HUES64 (cell line): ENCODE measurements around the gene VEZT.

Experiments used
- H3K27ac ChIP-seq: 2 replicates; pipeline ENCODE4 v1.7.0; 2013; ENCODE audit warnings: low read depth, low read length, inconsistent platforms
- H3K27me3 ChIP-seq: 2 replicates; pipeline ENCODE4 v1.6.1; 2013; ENCODE audit warnings: mild to moderate bottlenecking, low read length; ENCODE audit not compliant: insufficient read depth
- H3K36me3 ChIP-seq: 2 replicates; pipeline ENCODE4 v1.6.1; 2013; ENCODE audit warnings: mild to moderate bottlenecking, low read length; ENCODE audit not compliant: insufficient read depth
- H3K4me1 ChIP-seq: 2 replicates; pipeline ENCODE4 v1.6.1; 2013; ENCODE audit warnings: mild to moderate bottlenecking, low read length, moderate library complexity; ENCODE audit not compliant: insufficient read depth
- H3K4me3 ChIP-seq: 2 replicates; pipeline ENCODE4 v1.5.1; 2013; ENCODE audit warnings: mild to moderate bottlenecking, low read length, moderate library complexity
- H3K9ac ChIP-seq: 2 replicates; pipeline ENCODE4 v1.6.1; 2013; ENCODE audit warnings: mild to moderate bottlenecking, low read depth, low read length
- H3K9me3 ChIP-seq: 2 replicates; pipeline ENCODE4 v1.6.1; 2013; ENCODE audit warnings: low read depth, low read length; ENCODE audit not compliant: insufficient read depth
- WGBS: fragments of 150-250, 120-280 bp; methylation state at CpG from one replicate; pipeline ENCODE4 v1.1.7; 2013; ENCODE audit warnings: missing lambda C conversion rate; 5-methylcytosine and 5-hydroxymethylcytosine counted together

VEZT gene

DNA sequence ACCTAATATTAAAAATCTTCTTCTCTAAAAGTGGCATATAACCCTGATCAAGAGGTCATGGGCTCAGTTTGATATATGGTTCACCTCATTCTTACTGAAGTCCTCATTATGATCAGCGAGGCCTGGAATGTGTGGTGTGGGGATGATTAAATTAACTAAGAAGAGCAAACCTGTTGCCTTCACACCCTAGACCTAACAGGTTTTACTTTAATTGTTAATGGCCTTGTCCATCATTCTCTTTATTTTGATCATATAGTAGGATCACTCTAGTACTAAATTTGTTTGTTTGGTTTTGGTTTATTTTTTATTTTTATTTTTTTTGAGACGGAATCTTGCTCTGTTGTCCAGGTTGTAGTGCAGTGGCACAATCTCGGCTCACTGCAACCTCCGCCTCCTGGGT is 43.5 kb downstream of the VEZT start:
- Histone ChIP-seq H3K9me3 (no peaks in the 10 kb centered on the region), H3K9ac (no peak overlapping the region), H3K27me3 (no peaks in the 10 kb centered on the region), H3K27ac (no peak overlapping the region), H3K36me3 (peaks cover 72% of the 10 kb centered on the region), H3K4me1 (peaks cover 21% of the 10 kb centered on the region), H3K4me3 (no peak overlapping the region)
- 98% methylated on average over 4 of the region's 4 CpGs for WGBS

GRCh38 chr12:95262808-95263207 is 45.2 kb downstream of the VEZT start:
- no peaks in the 10 kb centered on the region for H3K27me3 ChIP-seq
- no peak overlapping the region for H3K27ac ChIP-seq
- H3K9me3 ChIP-seq, result no peaks in the 10 kb centered on the region
- no peak overlapping the region for H3K9ac ChIP-seq
- peaks cover 5% of the 10 kb centered on the region; the same call in 1 of the 2 replicates for H3K4me1 ChIP-seq
- 100% methylated on average over 2 of the region's 3 CpGs for WGBS
- H3K36me3 ChIP-seq, result peaks cover 79% of the 10 kb centered on the region
- H3K4me3 ChIP-seq, result no peak overlapping the region

DNA sequence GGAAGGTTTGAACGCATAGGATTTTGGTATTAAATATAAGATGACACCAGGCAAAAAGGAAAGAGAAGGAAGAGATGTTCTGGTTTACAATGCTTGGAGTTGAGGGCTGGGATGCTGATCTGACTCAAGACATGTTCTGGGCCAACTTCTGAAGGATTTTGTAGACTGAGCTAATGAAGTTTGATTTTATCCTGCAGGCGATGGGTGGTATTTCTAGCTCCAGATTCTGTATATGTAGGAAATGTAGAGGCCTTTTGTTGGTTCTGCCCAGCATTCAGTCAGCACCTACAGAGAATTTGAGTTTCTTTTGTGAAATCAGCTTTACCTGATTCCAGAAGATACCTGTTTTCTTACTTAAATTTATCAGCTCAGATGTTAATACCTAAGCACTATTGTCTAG is 48.2 kb downstream of the VEZT start:
- Histone ChIP-seq H3K27me3 (no peaks in the 10 kb centered on the region), H3K36me3 (peaks cover 80% of the 10 kb centered on the region), H3K27ac (no peak overlapping the region), H3K4me3 (no peak overlapping the region), H3K4me1 (no peaks in the 10 kb centered on the region), H3K9me3 (no peaks in the 10 kb centered on the region), H3K9ac (no peak overlapping the region)
- 95% methylated on average over 2 of the region's 2 CpGs for WGBS

DNA sequence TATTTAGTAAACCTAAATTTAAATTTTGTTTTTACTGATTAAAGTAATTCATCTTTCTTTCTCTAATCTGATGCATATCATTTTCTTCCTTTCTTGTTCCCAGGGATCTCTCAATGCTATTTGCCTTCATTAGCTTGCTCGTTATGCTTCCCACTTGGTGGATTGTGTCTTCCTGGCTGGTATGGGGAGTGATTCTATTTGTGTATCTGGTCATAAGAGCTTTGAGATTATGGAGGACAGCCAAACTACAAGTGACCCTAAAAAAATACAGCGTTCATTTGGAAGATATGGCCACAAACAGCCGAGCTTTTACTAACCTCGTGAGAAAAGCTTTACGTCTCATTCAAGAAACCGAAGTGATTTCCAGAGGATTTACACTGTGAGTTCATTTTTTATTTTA is 48.6 kb downstream of the VEZT start:
- H3K27me3 ChIP-seq, result no peaks in the 10 kb centered on the region
- H3K9me3 ChIP-seq, result no peaks in the 10 kb centered on the region
- H3K4me1 ChIP-seq, result no peaks in the 10 kb centered on the region
- peaks cover 85% of the 10 kb centered on the region for H3K36me3 ChIP-seq
- H3K27ac ChIP-seq, result no peak overlapping the region
- no peak overlapping the region for H3K9ac ChIP-seq
- no peak overlapping the region for H3K4me3 ChIP-seq
- WGBS, result 96% methylated on average over 6 of the region's 6 CpGs

DNA sequence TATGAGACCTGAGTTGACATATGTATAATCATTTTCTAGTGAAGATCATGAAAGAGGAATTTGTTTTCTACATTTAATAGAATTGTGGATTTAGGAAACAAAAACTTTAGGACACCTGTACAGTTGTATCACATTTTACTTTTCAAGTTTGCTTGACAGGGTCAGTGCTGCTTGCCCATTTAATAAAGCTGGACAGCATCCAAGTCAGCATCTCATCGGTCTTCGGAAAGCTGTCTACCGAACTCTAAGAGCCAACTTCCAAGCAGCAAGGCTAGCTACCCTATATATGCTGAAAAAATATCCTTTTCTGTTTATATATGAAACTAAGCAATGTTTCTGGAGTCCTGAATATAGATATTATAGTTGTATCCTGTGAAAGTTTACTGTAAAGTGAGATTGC is 52.3 kb downstream of the VEZT start:
- peaks cover 91% of the 10 kb centered on the region for H3K36me3 ChIP-seq

GRCh38 chr12:95271465-95271864 is 53.9 kb downstream of the VEZT start:
- H3K36me3 ChIP-seq, result peaks cover 94% of the 10 kb centered on the region
- no peak overlapping the region for H3K4me3 ChIP-seq
- WGBS, result 97% methylated on average over 2 of the region's 2 CpGs

More for the DNA sequence above, 52.3 kb downstream of the VEZT start:
- Histone ChIP-seq H3K9me3 (no peaks in the 10 kb centered on the region), H3K4me1 (no peaks in the 10 kb centered on the region), H3K9ac (no peak overlapping the region), H3K27ac (no peak overlapping the region), H3K4me3 (no peak overlapping the region), H3K27me3 (no peaks in the 10 kb centered on the region)
- WGBS, result 92% methylated on average over 3 of the region's 3 CpGs

DNA sequence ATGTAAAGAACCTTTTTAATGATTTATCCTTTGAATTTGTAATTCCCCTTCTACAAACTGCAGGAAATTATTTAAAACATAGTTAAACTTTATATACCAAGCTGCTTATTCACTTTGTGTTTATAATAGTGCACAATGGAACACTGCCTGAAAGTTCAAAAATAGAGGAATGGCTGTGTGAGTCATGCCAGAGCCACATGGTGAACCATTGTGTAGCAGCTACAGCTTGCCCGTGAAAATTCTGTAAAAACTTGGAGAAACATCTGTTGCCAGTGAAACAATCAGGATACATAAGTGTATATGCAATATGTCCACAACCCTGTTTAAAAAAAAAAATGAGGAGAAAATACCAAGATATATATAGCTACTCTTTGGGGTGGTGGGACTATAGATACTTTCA is 59.5 kb downstream of the VEZT start:
- Histone ChIP-seq H3K4me1 (no peaks in the 10 kb centered on the region), H3K4me3 (no peak overlapping the region), H3K27ac (no peak overlapping the region), H3K9me3 (no peaks in the 10 kb centered on the region), H3K36me3 (peaks cover 93% of the 10 kb centered on the region), H3K9ac (no peak overlapping the region), H3K27me3 (no peaks in the 10 kb centered on the region)
- WGBS, result 95% methylated on average over 1 of the region's 1 CpG

More at GRCh38 chr12:95271465-95271864, 53.9 kb downstream of the VEZT start:
- H3K27ac ChIP-seq, result no peak overlapping the region
- H3K4me1 ChIP-seq, result no peaks in the 10 kb centered on the region
- H3K27me3 ChIP-seq, result no peaks in the 10 kb centered on the region
- H3K9ac ChIP-seq, result no peak overlapping the region
- no peaks in the 10 kb centered on the region for H3K9me3 ChIP-seq

DNA sequence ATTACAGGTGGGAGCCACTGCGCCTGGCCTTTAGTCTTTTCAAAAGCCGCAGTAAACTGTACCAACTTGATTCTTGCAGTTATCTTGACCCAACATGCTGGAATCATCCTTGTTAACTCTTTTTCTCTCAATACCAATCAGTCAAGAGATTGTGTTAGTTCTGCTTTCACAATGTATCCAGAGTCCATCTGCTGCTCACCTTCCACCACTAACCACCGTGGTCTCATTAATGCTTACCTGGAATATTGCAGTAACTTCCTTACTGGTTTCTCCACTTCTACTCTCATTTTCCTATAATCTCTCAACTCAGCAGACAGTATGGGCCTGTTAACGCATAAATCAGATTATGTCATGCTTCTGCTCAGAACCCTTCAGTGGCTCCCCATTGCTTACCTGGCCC is 62.2 kb downstream of the VEZT start:
- no peak overlapping the region for H3K4me3 ChIP-seq
- no peak overlapping the region for H3K9ac ChIP-seq
- 95% methylated on average over 4 of the region's 4 CpGs for WGBS
- H3K4me1 ChIP-seq, result no peaks in the 10 kb centered on the region
- peaks cover 91% of the 10 kb centered on the region for H3K36me3 ChIP-seq
- H3K27me3 ChIP-seq, result no peaks in the 10 kb centered on the region
- H3K9me3 ChIP-seq, result no peaks in the 10 kb centered on the region
- no peak overlapping the region for H3K27ac ChIP-seq

DNA sequence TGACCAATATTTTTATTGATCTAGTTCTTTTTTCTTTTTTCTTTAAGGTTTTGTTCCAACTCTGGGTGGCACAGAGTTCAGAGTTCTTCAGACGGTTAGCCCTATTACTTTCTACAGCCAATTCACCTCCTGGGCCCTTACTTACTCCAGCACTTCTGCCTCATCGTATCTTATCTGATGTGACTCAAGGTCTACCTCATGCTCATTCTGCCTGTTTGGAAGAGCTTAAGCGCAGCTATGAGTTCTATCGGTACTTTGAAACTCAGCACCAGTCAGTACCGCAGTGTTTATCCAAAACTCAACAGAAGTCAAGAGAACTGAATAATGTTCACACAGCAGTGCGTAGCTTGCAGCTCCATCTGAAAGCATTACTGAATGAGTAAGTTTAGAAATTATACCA is 64.7 kb downstream of the VEZT start:
- WGBS, result 93% methylated on average over 6 of the region's 6 CpGs
- Histone ChIP-seq H3K4me1 (no peaks in the 10 kb centered on the region), H3K27me3 (no peaks in the 10 kb centered on the region), H3K9me3 (no peaks in the 10 kb centered on the region), H3K4me3 (no peak overlapping the region), H3K9ac (no peak overlapping the region), H3K36me3 (peaks cover 84% of the 10 kb centered on the region), H3K27ac (no peak overlapping the region)

DNA sequence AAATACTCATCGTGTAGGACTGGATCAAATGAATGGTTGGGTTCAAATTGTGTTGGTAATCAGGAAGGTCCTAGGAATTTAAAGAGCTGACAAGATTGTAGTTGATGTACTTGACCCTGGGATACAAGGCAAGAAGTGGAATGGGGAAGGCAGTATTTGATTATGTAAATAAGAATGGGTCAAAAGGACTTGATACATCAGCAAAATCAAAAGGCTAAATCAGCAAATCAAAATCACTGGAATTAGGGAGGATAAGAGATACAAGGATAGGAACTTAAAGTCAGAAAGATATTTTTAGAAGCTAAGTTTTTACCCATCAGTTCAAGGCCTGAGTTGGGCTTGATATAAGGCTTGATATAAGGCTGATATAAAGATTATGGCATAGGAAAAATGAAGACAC is 65.8 kb downstream of the VEZT start:
- H3K4me3 ChIP-seq, result no peak overlapping the region
- no peaks in the 10 kb centered on the region for H3K4me1 ChIP-seq
- WGBS, result 98% methylated on average over 1 of the region's 1 CpG
- no peaks in the 10 kb centered on the region for H3K27me3 ChIP-seq
- no peaks in the 10 kb centered on the region for H3K9me3 ChIP-seq
- H3K9ac ChIP-seq, result no peak overlapping the region
- H3K27ac ChIP-seq, result no peak overlapping the region
- peaks cover 85% of the 10 kb centered on the region for H3K36me3 ChIP-seq

- no peak overlapping the region for H3K27ac ChIP-seq
- H3K27me3 ChIP-seq, result no peaks in the 10 kb centered on the region
- H3K4me3 ChIP-seq, result no peak overlapping the region
- no peak overlapping the region for H3K9ac ChIP-seq
- 96% methylated on average over 2 of the region's 3 CpGs for WGBS
- H3K4me1 ChIP-seq, result no peaks in the 10 kb centered on the region
- H3K9me3 ChIP-seq, result no peaks in the 10 kb centered on the region
- peaks cover 78% of the 10 kb centered on the region for H3K36me3 ChIP-seq
Observed at GRCh38 chr12:95286713-95287112, 69.1 kb downstream of the VEZT start.

- peaks cover 75% of the 10 kb centered on the region for H3K36me3 ChIP-seq
- 98% methylated on average over 2 of the region's 2 CpGs for WGBS
- H3K4me1 ChIP-seq, result no peaks in the 10 kb centered on the region
- no peaks in the 10 kb centered on the region for H3K27me3 ChIP-seq
- H3K27ac ChIP-seq, result no peak overlapping the region
- H3K9ac ChIP-seq, result no peak overlapping the region
- H3K4me3 ChIP-seq, result no peak overlapping the region
- H3K9me3 ChIP-seq, result no peaks in the 10 kb centered on the region
Observed at GRCh38 chr12:95291501-95291900, 73.9 kb downstream of the VEZT start.
